ENCODE measurements around the gene ZFHX3.
"Not testable (repeated sequence)": the region's sequence is repeated elsewhere in the genome, so short reads cannot be mapped to it uniquely, and the experiment has no call there.

The ZFHX3 gene

GRCh38 chr16:72995882-72996270 is 52.1 kb downstream of the ZFHX3 start:
- not testable (repeated sequence) for DNase-seq (ENCODE audit: low spot score)

GRCh38 chr16:72995151-72995881 is 52.6 kb downstream of the ZFHX3 start:
- DNase-seq (ENCODE audit: low spot score) = no peak

- no peak for DNase-seq (ENCODE audit: low spot score)
These were observed 55.8 kb downstream of the ZFHX3 start for GRCh38 chr16:72992142-72992601.

GRCh38 chr16:72991644-72992043 is 56.3 kb downstream of the ZFHX3 start:
- DNase-seq (ENCODE audit: low spot score) = no peak

- no peak for DNase-seq (ENCODE audit: low spot score)
These were observed 56.7 kb downstream of the ZFHX3 start for GRCh38 chr16:72991211-72991610.

- DNase-seq (ENCODE audit: low spot score) = no peak
These were observed 57.4 kb downstream of the ZFHX3 start for GRCh38 chr16:72990571-72990970.

- DNase-seq (ENCODE audit: low spot score) = no peak
These were observed 58.1 kb downstream of the ZFHX3 start for GRCh38 chr16:72989579-72990551.

- not testable (repeated sequence) for DNase-seq (ENCODE audit: low spot score)
These were observed 58.7 kb downstream of the ZFHX3 start for GRCh38 chr16:72989203-72989578.

- DNase-seq (ENCODE audit: low spot score) = no peak
These were observed 59.4 kb downstream of the ZFHX3 start for GRCh38 chr16:72988569-72988968.

- DNase-seq (ENCODE audit: low spot score) = no peak
These were observed 60.4 kb downstream of the ZFHX3 start for GRCh38 chr16:72987480-72987901.

GRCh38 chr16:72985995-72986394 is 61.9 kb downstream of the ZFHX3 start:
- no peak for DNase-seq (ENCODE audit: low spot score)

GRCh38 chr16:72985148-72985941 is 62.6 kb downstream of the ZFHX3 start:
- no peak for DNase-seq (ENCODE audit: low spot score)

- no peak for DNase-seq (ENCODE audit: low spot score)
These were observed 64.1 kb downstream of the ZFHX3 start for GRCh38 chr16:72983728-72984350.

GRCh38 chr16:72983241-72983640 is 64.7 kb downstream of the ZFHX3 start:
- no peak for DNase-seq (ENCODE audit: low spot score)

- DNase-seq (ENCODE audit: low spot score) = no peak
These were observed 68.0 kb downstream of the ZFHX3 start for GRCh38 chr16:72979974-72980373.

GRCh38 chr16:72978212-72978611 is 69.7 kb downstream of the ZFHX3 start:
- DNase-seq (ENCODE audit: low spot score) = no peak

- DNase-seq (ENCODE audit: low spot score) = no peak
These were observed 70.8 kb downstream of the ZFHX3 start for GRCh38 chr16:72977127-72977526.

GRCh38 chr16:72976438-72977064 is 71.4 kb downstream of the ZFHX3 start:
- no peak for DNase-seq (ENCODE audit: low spot score)

GRCh38 chr16:72975809-72976437 is 72.0 kb downstream of the ZFHX3 start:
- no peak for DNase-seq (ENCODE audit: low spot score)

- DNase-seq (ENCODE audit: low spot score) = no peak
These were observed 73.7 kb downstream of the ZFHX3 start for GRCh38 chr16:72974142-72974769.

Data from hematopoietic multipotent progenitor cell treated with erythropoietin and hydrocortisone succinate and interleukin-3 and kit ligand, for 17 days (in vitro differentiated cells).